Gastroesophageal sphincter (tissue), 3 donors: ENCODE measurements around the gene GPC3.

ENCODE experiments used
- POLR2A ChIP-seq, 2 donors: fragments of 450-650 bp; IDR thresholded peaks; one replicate each; pipeline ENCODE4 v1.6.1; 2017; ENCODE audit warnings: antibody characterized with exemption in 2 of 2, mild to moderate bottlenecking in 2 of 2, moderate library complexity in 1 of 2
- POLR2AphosphoS5 ChIP-seq: sonication (generic); formaldehyde crosslinking; IDR thresholded peaks from one replicate; pipeline ENCODE4 v1.6.1; 2017; ENCODE audit warnings: antibody characterized with exemption
- TF ChIP-seq, protein P1 (sequence below), 4 experiments: fragments of 200-600 bp in 2 of 4; fragments of 450-650 bp in 2 of 4; sonication (generic) in 1 of 4; IDR thresholded peaks; one replicate each; pipeline ENCODE4 v1.5.1; 2017 to 2019; ENCODE audit warnings: antibody characterized with exemption in 4 of 4, mild to moderate bottlenecking in 2 of 4, moderate library complexity in 2 of 4

DNA sequence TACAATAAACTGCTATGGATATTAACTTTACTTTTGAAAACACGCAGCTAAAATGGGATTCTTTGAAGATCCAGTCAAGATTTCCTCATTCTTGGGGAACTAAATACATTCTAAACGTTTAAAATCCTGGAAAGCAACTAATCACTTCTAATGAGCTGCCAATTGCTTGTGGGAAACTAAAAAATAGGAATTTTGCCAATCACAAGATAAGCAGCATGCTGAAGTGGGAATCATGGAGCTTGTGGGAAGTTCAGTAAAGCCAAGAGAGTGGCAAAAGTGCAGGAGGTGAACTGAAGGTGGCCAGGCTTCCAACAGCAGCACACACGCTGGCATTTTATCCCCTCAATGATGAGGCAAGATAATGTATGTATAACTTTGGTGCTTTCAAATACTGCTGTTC lies 133.0 kb downstream of the GPC3 start:
- TF ChIP-seq, protein P1, sequence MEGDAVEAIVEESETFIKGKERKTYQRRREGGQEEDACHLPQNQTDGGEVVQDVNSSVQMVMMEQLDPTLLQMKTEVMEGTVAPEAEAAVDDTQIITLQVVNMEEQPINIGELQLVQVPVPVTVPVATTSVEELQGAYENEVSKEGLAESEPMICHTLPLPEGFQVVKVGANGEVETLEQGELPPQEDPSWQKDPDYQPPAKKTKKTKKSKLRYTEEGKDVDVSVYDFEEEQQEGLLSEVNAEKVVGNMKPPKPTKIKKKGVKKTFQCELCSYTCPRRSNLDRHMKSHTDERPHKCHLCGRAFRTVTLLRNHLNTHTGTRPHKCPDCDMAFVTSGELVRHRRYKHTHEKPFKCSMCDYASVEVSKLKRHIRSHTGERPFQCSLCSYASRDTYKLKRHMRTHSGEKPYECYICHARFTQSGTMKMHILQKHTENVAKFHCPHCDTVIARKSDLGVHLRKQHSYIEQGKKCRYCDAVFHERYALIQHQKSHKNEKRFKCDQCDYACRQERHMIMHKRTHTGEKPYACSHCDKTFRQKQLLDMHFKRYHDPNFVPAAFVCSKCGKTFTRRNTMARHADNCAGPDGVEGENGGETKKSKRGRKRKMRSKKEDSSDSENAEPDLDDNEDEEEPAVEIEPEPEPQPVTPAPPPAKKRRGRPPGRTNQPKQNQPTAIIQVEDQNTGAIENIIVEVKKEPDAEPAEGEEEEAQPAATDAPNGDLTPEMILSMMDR (IDR thresholded peaks at IDR 0.05) = no peak
- no peak for TF ChIP-seq POLR2A (IDR thresholded peaks at IDR 0.05)
- TF ChIP-seq POLR2AphosphoS5 = no peak
